HFFc6 (cell line): ENCODE data around the gene OR2D2. TPM values are rescaled to one million over a fixed set of nuclear protein-coding genes. Genes with fewer than 3 reads are reported as not detected.

ENCODE experiments used
- DNase-seq: peaks from one replicate; pipeline ENCODE4 v3.0.0-alpha.2; 2018
- H3K27ac Mint-ChIP-seq: 2 replicates; pipeline ENCODE4 v1.8.0; 2020; ENCODE audit warnings: mild to moderate bottlenecking, mixed read lengths
- H3K27me3 Mint-ChIP-seq: 2 replicates; pipeline ENCODE4 v1.8.0; 2021; ENCODE audit warnings: mild to moderate bottlenecking, moderate library complexity, mixed read lengths; ENCODE audit not compliant: insufficient read depth
- H3K36me3 Mint-ChIP-seq: 2 replicates; pipeline ENCODE4 v1.8.0; 2021; ENCODE audit warnings: low read depth, mixed read lengths
- H3K4me1 Mint-ChIP-seq: 2 replicates; pipeline ENCODE4 v1.8.0; 2020; ENCODE audit warnings: low read depth, mixed read lengths
- H3K4me3 Mint-ChIP-seq: 2 replicates; pipeline ENCODE4 v1.8.0; 2020; ENCODE audit warnings: mild to moderate bottlenecking, moderate library complexity, mixed read lengths
- H3K9me3 Mint-ChIP-seq: 2 replicates; pipeline ENCODE4 v1.8.0; 2020; ENCODE audit warnings: mild to moderate bottlenecking, mixed read lengths
- CTCF ChIP-seq: fragments of 200-600 bp; sonication (generic); IDR thresholded peaks from 2 replicates; pipeline ENCODE4 v1.5.0; 2021; ENCODE audit warnings: antibody characterized with exemption, mild to moderate bottlenecking
- long read RNA-seq: library from polyadenylated mRNA; unstranded; transcript quantifications from one replicate; pipeline ENCODE4 v2.0.0, GENCODE V29; 2019
- total RNA-seq, 6 experiments: library from RNA; stranded (reverse); fragmentation: NEBNext Ultra II Directional; extraction: Animal tissue kit (Norgen Biotek cat#: 25700); gene quantifications; 2 replicates in 1 of 6; 3 replicates in 5 of 6; pipeline ENCODE4 v1.2.3, GENCODE V29; 2021

Gene OR2D2
- not detected for total RNA-seq
- long read RNA-seq: 0 reads

DNA sequence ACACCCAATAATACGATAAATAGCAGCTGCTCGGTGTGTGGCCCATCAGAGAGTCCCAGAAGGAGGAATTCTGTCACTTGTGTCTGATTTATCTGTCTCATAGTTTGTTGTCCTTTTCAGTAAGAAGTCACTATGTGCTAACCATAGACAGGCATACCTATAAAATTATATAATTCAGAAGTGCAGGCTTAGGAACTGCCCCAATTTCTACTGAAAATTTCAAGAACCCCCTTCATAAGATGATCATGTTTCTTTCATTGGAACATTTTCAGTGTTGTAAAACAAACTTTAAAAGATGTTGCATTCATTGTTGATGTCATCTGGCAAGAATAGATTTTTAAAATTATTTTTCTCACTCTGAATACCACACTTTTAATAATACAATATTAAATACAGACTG, at the start of gene OR2D2:
Gene OR2D2, minus strand, starts transcription at position 101 of the 400 bp plus-strand sequence. Its CDS starts 0 bp downstream, at position 101.
- Mint-ChIP-seq H3K9me3 (no peaks in the 10 kb centered on the region), H3K27ac (no peak within 1 kb of the TSS), H3K36me3 (no peaks in the 10 kb centered on the region), H3K4me3 (no peak within 1 kb of the TSS), H3K4me1 (no peaks in the 10 kb centered on the region), H3K27me3 (no peaks in the 10 kb centered on the region; the same call in 1 of the 2 replicates)
- DNase-seq: no peak
- TF ChIP-seq CTCF: no peak

- TF ChIP-seq CTCF: no peak
- no peak overlapping the region for H3K4me3 Mint-ChIP-seq
- H3K27me3 Mint-ChIP-seq: no peaks in the 10 kb centered on the region
- no peaks in the 10 kb centered on the region for H3K9me3 Mint-ChIP-seq
- peaks cover 8% of the 10 kb centered on the region; the same call in 1 of the 2 replicates for H3K36me3 Mint-ChIP-seq
- no peak overlapping the region for H3K27ac Mint-ChIP-seq
- no peaks in the 10 kb centered on the region for H3K4me1 Mint-ChIP-seq
- DNase-seq: no peak
Observed at GRCh38 chr11:6941970-6942369, 49.7 kb upstream of the OR2D2 start.

- DNase-seq: no peak
- Mint-ChIP-seq H3K27ac (no peak overlapping the region), H3K4me3 (no peak overlapping the region), H3K36me3 (peaks cover 18% of the 10 kb centered on the region), H3K9me3 (no peaks in the 10 kb centered on the region), H3K4me1 (peaks cover 15% of the 10 kb centered on the region), H3K27me3 (no peaks in the 10 kb centered on the region)
- TF ChIP-seq CTCF: no peak
Observed at GRCh38 chr11:6932145-6932544, 39.8 kb upstream of the OR2D2 start.

DNA sequence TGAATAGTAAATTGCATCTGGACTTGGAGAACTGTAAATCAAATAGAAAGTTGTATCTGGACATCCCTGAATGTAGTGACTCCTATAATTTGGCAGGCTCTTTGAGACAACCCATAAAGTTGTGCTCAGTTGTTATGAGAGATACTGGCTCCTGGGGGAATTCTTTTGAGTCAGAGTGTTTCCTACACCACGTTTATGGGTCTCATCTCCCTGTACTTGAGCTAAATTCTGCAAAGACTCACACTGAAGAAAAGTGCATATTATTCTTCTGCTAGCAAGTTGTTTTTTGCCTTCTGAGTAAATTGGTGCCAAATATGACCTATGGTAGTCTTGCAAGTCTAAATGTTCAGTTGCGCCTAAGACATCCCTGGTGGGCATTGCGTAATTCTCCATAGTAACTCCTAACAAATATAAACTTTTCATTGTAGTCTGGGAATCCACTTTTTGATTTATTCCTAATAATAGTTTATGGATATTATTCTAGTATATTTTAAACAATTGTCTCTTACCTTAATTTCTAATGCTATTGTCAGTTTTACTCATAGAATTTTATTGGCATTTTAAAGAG, 38.9 kb upstream of the OR2D2 start:
- DNase-seq: no peak
- H3K36me3 Mint-ChIP-seq: peaks cover 18% of the 10 kb centered on the region
- no peak overlapping the region for H3K4me3 Mint-ChIP-seq
- no peaks in the 10 kb centered on the region for H3K27me3 Mint-ChIP-seq
- H3K4me1 Mint-ChIP-seq: peaks cover 15% of the 10 kb centered on the region
- H3K27ac Mint-ChIP-seq: no peak overlapping the region
- no peaks in the 10 kb centered on the region for H3K9me3 Mint-ChIP-seq
- no peak for TF ChIP-seq CTCF

DNA sequence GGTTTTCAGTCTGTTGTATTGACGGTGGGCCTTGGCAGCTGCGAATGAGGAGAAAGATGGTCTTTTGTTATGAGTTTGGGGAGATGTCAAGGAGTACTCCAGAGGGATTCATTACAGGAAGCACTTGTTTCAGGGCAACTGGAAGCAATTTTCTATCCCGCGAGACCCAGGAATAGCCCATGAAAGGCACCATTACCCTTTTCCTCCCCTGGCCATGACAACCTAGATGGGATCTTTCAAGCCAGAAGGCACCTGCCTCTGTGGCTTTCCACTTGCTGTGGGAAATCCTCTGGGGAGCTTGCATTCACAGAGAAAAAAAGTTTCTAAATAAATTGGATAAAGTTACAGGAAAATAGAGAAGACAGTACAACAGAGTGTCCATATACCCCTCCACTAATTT, 36.6 kb upstream of the OR2D2 start:
- H3K36me3 Mint-ChIP-seq: peaks cover 18% of the 10 kb centered on the region
- no peaks in the 10 kb centered on the region for H3K9me3 Mint-ChIP-seq
- no peak for TF ChIP-seq CTCF
- no peaks in the 10 kb centered on the region for H3K27me3 Mint-ChIP-seq
- no peak overlapping the region for H3K4me3 Mint-ChIP-seq
- H3K27ac Mint-ChIP-seq: no peak overlapping the region
- DNase-seq: no peak
- H3K4me1 Mint-ChIP-seq: peaks cover 23% of the 10 kb centered on the region
